ENCODE data around the gene STPG3. TPM values are rescaled to one million over a fixed set of nuclear protein-coding genes. Genes with fewer than 3 reads are reported as not detected.

The STPG3 gene
- polyA plus RNA-seq, 1 experiment: not detected

- H3K27me3 ChIP-seq (ENCODE audit: control insufficient read depth, insufficient read depth, low read length): no peaks in the 10 kb centered on the region
- ChIA-PET CTCF (interaction anchor here (1.3 to 2.5 kb wide), 5 partner anchors 7 to 180 kb away, joined by 3 to 10 read pairs (median 5); partner anchors contain the start of genes RNF224 and STPG3), POLR2A (interaction anchor here (0.9 kb wide), 1 partner anchor 11 kb away, joined by 3 read pairs; the partner anchor contains the start of gene NELFB)
- H3K36me3 ChIP-seq (ENCODE audit: control insufficient read depth, insufficient read depth, low read length): peaks cover 11% of the 10 kb centered on the region
- 0 out of 2 replicates have a peak, but pooled peaks have one; percentile 7 for TF ChIP-seq CTCF (IDR thresholded peaks at IDR 0.05; ENCODE audit: insufficient read depth, low read depth, low read length)
- no peak for DNase-seq (ENCODE audit: low read depth)
- no peak overlapping the region for H3K4me3 ChIP-seq (ENCODE audit: low read depth, low read length)
Measured at GRCh38 chr9:137243626-137244485, 7.2 kb upstream of the STPG3 start.

GRCh38 chr9:137244486-137245449 lies 6.3 kb upstream of the STPG3 start:
- no peak for DNase-seq (ENCODE audit: low read depth)
- Histone ChIP-seq H3K27me3 (ENCODE audit: control insufficient read depth, insufficient read depth, low read length) (no peaks in the 10 kb centered on the region; the same call in 1 of the 2 replicates), H3K36me3 (ENCODE audit: control insufficient read depth, insufficient read depth, low read length) (peaks cover 11% of the 10 kb centered on the region), H3K4me3 (ENCODE audit: low read depth, low read length) (no peak overlapping the region)
- ChIA-PET CTCF (interaction anchor here (0.6 to 2.5 kb wide), 4 partner anchors 8 to 181 kb away, joined by 3 to 10 read pairs (median 4); no protein-coding TSS in a partner anchor), POLR2A (interaction anchor here (0.9 kb wide), 1 partner anchor 10 kb away, joined by 3 read pairs; the partner anchor contains the start of gene NELFB)
- no peak for TF ChIP-seq CTCF (IDR thresholded peaks at IDR 0.05; ENCODE audit: insufficient read depth, low read depth, low read length)

- Histone ChIP-seq H3K36me3 (ENCODE audit: control insufficient read depth, insufficient read depth, low read length) (peaks cover 11% of the 10 kb centered on the region), H3K4me3 (ENCODE audit: low read depth, low read length) (no peak overlapping the region), H3K27me3 (ENCODE audit: control insufficient read depth, insufficient read depth, low read length) (no peaks in the 10 kb centered on the region; the same call in 1 of the 2 replicates)
- no peak for TF ChIP-seq CTCF (IDR thresholded peaks at IDR 0.05; ENCODE audit: insufficient read depth, low read depth, low read length)
- CTCF ChIA-PET: interaction anchor here (0.6 to 2.5 kb wide), 2 partner anchors 9 to 125 kb away, joined by 3 to 10 read pairs; no protein-coding TSS in a partner anchor
- POLR2A ChIA-PET: no interaction called here
- no peak for DNase-seq (ENCODE audit: low read depth)
Measured at GRCh38 chr9:137245450-137246421, 5.3 kb upstream of the STPG3 start.

GRCh38 chr9:137247135-137247915 lies 3.8 kb upstream of the STPG3 start:
- no peaks in the 10 kb centered on the region; the same call in 1 of the 2 replicates for H3K27me3 ChIP-seq (ENCODE audit: control insufficient read depth, insufficient read depth, low read length)
- no peak for DNase-seq (ENCODE audit: low read depth)
- ChIA-PET POLR2A (no interaction called here), CTCF (interaction anchor here (0.7 to 3.5 kb wide), 3 partner anchors 11 to 212 kb away, joined by 3 to 14 read pairs (median 4); no protein-coding TSS in a partner anchor)
- TF ChIP-seq CTCF (IDR thresholded peaks at IDR 0.05; ENCODE audit: insufficient read depth, low read depth, low read length): no peak
- peaks cover 11% of the 10 kb centered on the region for H3K36me3 ChIP-seq (ENCODE audit: control insufficient read depth, insufficient read depth, low read length)
- H3K4me3 ChIP-seq (ENCODE audit: low read depth, low read length): no peak overlapping the region

Data from BJ (cell line).